NCI-H1694 (cell line): Measurements from ENCODE around the gene NACC1.

ENCODE experiments used
- DNase-seq: peaks from one replicate; lab custom pipeline; 2025; lab: John Stamatoyannopoulos, UW

NACC1 gene

GRCh38 chr19:13087795-13088537 lies 30.1 kb upstream of the NACC1 start:
- no peak for DNase-seq

GRCh38 chr19:13089139-13089856 lies 28.8 kb upstream of the NACC1 start:
- DNase-seq, result no peak

- no peak for DNase-seq
Observed at GRCh38 chr19:13089857-13090507, 28.1 kb upstream of the NACC1 start.

GRCh38 chr19:13090511-13091231 lies 27.4 kb upstream of the NACC1 start:
- no peak for DNase-seq

GRCh38 chr19:13091400-13092157 lies 26.5 kb upstream of the NACC1 start:
- peak; percentile 21 for DNase-seq

- no peak for DNase-seq
Observed at GRCh38 chr19:13092158-13092543, 25.9 kb upstream of the NACC1 start.

GRCh38 chr19:13092606-13093235 lies 25.3 kb upstream of the NACC1 start:
- DNase-seq, result no peak

GRCh38 chr19:13093407-13094105 lies 24.5 kb upstream of the NACC1 start:
- DNase-seq, result peak; percentile 84

GRCh38 chr19:13094106-13094504 lies 24.0 kb upstream of the NACC1 start:
- no peak for DNase-seq

GRCh38 chr19:13094771-13095392 lies 23.2 kb upstream of the NACC1 start:
- no peak for DNase-seq

GRCh38 chr19:13095393-13095784 lies 22.7 kb upstream of the NACC1 start:
- no peak for DNase-seq

- DNase-seq, result no peak
Observed at GRCh38 chr19:13095934-13096927, 21.8 kb upstream of the NACC1 start.

- DNase-seq, result no peak
Observed at GRCh38 chr19:13097033-13097462, 21.0 kb upstream of the NACC1 start.

- no peak for DNase-seq
Observed at GRCh38 chr19:13097463-13098258, 20.4 kb upstream of the NACC1 start.

GRCh38 chr19:13098277-13099072 lies 19.6 kb upstream of the NACC1 start:
- no peak for DNase-seq

- no peak for DNase-seq
Observed at GRCh38 chr19:13099073-13099999, 18.7 kb upstream of the NACC1 start.
